DMS79 (cell line): Measurements from ENCODE around the gene FST.

Experiments
- DNase-seq: peaks from one replicate; lab custom pipeline; 2025; lab: John Stamatoyannopoulos, UW

Gene FST

GRCh38 chr5:53480416-53481158, at the start of gene FST:
Gene FST (plus strand): TSS chr5:53480629. CDS start chr5:53480792, 163 bp downstream.
- no peak for DNase-seq

GRCh38 chr5:53431665-53432064, 48.8 kb upstream of the FST start:
- DNase-seq, result no peak

DNA sequence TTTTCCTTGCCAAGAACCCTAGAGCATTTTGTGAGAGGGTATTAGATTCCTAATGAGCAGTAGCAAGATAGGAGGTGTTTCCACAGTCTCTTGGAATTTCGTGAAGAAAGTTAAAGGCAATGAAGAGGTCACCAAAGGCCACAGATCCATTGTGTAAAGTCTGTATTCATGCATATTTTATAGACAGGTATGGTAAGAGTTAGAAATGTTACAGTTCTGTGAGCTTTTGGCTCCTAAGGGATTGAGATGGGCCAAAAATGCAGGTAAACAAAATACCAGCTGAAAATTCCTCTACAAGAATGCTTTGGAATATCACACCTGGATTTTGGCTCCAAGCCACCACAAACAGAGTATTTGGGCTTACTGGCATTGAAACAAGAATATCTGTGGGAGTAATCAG, 47.4 kb upstream of the FST start:
- no peak for DNase-seq

DNA sequence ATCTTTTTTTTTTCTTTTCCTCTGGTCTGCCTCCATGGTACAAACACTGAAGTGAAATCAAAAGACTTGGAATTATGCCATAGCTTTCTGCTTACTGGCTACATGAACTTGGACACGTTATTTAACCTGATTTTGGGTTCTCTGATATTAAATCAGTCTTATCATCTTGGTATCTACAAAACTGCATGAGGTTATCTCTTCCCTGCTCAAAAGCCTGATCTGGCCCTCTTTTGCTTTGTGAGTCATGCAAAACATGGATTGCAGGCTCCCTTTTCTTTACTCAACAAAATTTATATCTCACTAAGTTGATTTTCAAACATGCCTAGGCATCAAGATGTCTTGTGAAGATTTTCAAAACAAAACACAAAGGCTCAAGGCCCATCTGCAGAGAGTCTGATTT, 45.9 kb upstream of the FST start:
- no peak for DNase-seq

- DNase-seq, result no peak
Measured at GRCh38 chr5:53436480-53437191, 43.8 kb upstream of the FST start.

GRCh38 chr5:53438079-53438478, 42.4 kb upstream of the FST start:
- no peak for DNase-seq

- no peak for DNase-seq
Measured at GRCh38 chr5:53438486-53439472, 41.6 kb upstream of the FST start.

DNA sequence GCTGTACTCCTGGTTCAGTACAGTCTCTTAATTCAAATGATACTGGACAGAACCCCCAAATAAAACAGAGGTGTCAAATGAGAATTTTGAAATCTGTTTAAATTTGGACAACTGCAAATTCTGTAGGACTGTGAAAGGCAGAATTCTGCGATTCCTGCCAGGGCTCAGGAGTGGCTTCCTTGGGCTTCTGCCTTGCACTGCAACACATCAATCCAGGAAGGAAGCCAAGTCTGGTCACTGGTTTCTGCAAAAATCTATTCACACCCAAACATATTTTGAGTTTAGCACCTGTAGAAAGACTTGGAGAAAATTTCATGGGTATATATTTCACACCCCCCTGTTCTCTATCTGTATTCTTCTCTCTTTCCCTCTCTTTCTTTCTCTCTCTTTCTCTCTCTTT, 37.5 kb upstream of the FST start:
- DNase-seq, result no peak

DNA sequence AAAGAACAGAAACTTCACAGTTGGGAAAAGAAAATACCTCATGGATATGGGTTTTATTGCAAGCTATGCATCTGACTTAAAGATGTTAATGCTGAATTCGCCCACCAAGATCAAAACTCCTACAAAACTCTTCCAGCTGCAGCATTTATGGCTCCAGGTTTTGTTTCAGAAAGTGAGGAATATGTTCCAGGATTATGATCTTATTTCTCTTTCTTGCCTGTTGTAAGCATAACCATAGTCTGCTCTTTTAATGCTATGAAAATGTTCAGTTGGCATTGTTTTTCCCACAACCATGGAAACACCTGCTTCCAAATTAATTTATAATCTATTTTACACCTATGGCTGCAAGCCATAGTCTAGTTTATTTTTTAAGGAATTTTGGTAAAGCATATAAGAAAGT, 34.9 kb upstream of the FST start:
- DNase-seq, result no peak

DNA sequence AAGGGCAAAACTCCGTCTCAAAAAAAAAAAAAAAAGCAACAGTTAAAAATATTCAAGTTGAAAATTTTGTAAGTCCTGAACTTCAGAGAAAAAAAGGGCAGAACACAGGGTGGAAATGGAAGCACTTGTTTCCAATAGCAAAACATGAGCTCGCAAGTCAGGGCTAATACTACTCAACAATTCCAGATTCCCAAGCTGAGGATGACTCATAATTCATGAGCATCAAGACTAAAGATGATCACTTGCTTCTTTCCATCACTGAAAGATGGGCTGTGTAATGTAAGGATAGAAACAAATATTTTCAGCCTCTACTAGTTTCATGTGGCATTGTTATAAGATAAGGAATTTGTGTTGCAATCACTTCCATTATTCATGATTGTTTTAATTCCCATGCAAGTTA, 33.5 kb upstream of the FST start:
- no peak for DNase-seq

GRCh38 chr5:53448851-53449250, 31.6 kb upstream of the FST start:
- no peak for DNase-seq

- no peak for DNase-seq
Measured at GRCh38 chr5:53453898-53454718, 26.3 kb upstream of the FST start.

DNA sequence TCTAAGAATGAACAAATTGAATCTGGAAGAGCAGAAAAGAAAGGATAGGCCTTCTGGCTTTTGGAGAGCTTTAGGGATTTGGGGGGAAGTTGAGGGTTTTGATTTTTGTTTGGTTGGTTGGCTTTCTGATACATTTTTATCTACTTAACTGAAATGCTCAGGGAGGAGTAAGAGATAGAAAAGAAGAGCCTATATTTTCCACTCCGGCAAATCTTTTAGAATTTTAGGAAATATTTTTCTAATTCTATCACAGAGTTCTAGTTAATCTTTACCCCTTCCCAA, 25.8 kb upstream of the FST start:
- DNase-seq, result no peak

DNA sequence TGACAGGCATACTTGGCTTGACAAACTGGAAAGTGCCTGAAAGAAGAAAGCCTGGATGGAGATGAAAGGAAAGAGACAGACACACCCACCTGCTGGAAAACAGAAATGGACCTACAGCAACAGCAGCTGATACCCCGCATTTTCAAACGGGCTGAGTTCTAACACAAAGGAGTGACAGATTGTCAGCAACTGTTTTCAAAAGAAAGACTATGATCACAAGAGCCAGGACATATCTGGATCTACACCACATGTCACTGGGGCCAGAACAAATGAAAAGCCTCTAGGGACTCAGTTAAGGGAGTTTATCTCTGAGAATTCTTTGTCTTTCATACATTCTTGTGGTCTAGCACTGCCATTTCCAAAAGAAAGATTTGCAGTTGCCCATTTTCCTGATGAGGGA, 24.1 kb upstream of the FST start:
- DNase-seq, result no peak

DNA sequence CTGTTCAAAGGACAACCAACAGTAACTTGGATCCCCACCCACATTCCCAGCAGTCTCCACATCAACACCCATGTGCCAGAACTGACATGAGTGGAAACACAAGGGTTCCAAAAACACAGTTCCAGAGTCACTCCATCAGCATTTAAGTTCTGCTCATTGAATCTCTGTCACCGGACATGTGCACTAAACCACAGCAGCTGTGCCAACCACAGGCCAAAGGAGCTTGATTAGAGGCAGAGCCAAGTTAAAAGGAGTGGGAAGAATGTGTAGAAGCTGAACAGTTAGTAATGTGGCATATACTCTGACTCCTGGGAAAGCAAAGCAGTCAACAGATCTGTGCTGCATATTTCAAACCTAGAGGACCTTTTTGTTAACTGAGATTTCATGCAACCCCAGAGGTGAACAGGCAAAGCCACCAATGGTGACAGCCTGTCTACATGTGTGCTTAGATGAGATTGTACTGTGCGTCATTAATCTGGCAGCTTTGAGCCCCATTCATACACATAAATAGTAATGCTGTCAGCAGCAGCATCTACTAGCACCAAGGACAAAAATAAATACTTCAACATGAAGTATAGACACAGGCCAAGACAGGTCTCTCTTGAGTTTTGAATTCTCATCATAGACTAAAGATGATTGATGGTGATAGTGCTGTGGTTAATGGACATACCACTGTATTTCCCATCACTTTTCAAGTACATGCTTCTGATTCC, 16.4 kb upstream of the FST start:
- DNase-seq, result no peak

GRCh38 chr5:53464722-53465121, 15.7 kb upstream of the FST start:
- DNase-seq, result no peak

DNA sequence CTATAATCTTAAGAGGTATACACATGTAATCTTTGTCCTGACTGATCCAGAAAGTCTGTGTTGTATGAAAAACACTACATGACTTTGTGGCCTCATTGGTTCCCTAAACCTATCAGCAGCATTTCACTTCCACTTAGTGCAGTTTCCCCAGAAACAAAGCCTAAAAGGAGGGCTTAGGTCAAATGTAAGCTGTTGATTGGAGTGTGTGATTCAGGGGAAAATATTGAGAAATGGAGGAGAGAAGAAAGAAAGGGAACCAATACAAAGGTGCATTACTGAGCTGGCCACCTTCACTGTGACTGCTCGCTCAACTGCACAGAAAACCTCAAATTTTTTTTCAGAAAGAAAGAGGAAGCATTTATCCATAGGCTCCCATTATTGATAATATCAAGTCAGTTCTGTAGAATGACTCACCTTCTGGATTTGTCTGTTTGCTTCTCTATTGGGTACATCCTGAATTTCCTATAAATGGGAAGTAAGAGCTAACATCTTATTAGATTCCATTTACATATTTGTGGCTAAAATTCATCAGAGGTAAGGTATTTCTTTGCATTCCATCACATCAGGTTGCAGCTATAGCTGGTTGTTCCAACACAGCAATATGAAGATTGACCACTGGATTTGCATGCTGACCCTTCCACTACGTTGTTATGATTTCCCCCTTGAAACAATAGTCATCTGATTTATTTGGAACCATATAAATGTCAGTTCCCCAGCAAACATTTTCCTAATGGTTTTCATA, 10.3 kb upstream of the FST start:
- DNase-seq, result no peak

GRCh38 chr5:53472279-53472678, 8.2 kb upstream of the FST start:
- DNase-seq, result no peak

DNA sequence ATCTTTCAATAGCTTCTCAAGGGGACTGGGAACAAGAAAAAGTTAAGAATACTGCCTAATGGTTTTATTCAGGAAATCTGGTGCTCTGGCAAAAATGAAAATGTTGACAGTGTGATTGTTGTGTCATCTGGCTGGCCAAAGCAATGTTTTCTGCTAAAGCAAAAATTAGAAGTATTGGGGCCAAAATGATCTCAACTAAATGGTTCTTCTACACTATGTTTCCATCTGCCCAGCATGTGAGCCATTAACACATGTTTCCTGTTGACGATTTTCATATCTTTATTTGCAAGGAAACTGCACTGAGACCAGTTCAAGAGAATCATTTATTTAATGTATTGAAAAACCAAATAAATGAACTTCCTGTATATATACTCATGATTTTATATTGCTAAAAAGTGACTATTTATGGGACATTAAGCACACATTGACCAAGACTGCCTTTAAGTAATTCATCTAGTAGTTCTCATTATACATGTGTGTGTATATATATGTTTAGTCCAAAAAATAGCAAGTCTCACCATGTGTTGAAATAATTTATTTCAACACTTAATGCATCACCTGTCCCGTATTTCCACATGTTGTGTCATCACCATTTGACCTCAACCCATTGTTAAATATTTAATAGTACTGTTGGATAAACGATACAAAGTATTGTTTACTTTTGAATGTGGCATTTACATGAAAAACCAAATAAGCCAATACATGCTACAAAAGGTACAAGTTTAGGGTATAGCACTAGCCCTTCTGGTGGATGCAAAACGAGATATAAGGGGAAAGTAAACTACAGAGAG, 7.5 kb upstream of the FST start:
- DNase-seq, result no peak

DNA sequence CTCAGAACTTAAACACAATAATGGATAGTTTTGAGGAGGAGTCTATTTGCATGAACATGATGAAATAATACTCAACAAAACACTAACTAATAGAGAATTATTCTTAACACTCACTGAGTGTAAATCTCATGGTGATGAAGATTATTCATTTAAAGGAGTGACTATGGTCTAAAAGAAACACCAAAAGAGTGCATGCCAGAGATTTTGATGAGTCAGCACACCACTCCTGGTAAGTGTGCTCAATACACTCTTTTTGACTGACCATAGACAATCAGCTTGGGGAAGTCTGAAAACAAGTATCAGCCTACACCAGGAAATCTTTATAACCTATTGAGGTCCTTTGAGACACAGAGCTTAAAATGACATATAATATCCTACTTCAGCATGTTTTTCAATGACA, 6.8 kb upstream of the FST start:
- no peak for DNase-seq
